Small intestine (tissue), 7 donors: ENCODE data around the gene PHACTR1. TPM values are rescaled to one million over a fixed set of nuclear protein-coding genes. Genes with fewer than 3 reads are reported as not detected.

Experiments used
- DNase-seq, 2 donors: peaks; one replicate each; pipeline versions ENCODE4 v3.0.0 to v3.0.0-alpha.2; 2013
- FAIRE-seq: peaks from 2 replicates; lab custom pipeline; 2012; peaks lifted over from hg19 to GRCh38; lab: Jason Lieb, UNC
- H3K27ac ChIP-seq, 3 donors: one replicate each; pipeline ENCODE4 v1.5.1; 2013; ENCODE audit warnings: low read length in 2 of 3, mild to moderate bottlenecking in 2 of 3, control low read depth in 1 of 3, inconsistent platforms in 1 of 3, low read depth in 1 of 3, moderate library complexity in 1 of 3
- H3K27me3 ChIP-seq, 3 donors: one replicate each; pipeline ENCODE4 v1.6.1; 2013; ENCODE audit warnings: low read length in 3 of 3, inconsistent platforms in 1 of 3; ENCODE audit not compliant: control insufficient read depth in 3 of 3, insufficient read depth in 3 of 3
- H3K36me3 ChIP-seq, 3 donors: one replicate each; pipeline ENCODE4 v1.6.1; 2013; ENCODE audit warnings: low read length in 3 of 3, inconsistent platforms in 1 of 3, low read depth in 1 of 3, mild to moderate bottlenecking in 1 of 3, moderate library complexity in 1 of 3; ENCODE audit not compliant: control insufficient read depth in 3 of 3, insufficient read depth in 2 of 3
- H3K4me1 ChIP-seq, 3 donors: one replicate each; pipeline ENCODE4 v1.6.1; 2013; ENCODE audit warnings: low read length in 2 of 3, inconsistent platforms in 1 of 3, low read depth in 1 of 3, mild to moderate bottlenecking in 1 of 3, moderate library complexity in 1 of 3; ENCODE audit not compliant: control insufficient read depth in 3 of 3, insufficient read depth in 2 of 3
- H3K4me3 ChIP-seq, 3 donors: one replicate each; pipeline ENCODE4 v1.5.1; 2013; ENCODE audit warnings: low read length in 3 of 3, control low read depth in 1 of 3, inconsistent platforms in 1 of 3, low read depth in 1 of 3, mild to moderate bottlenecking in 1 of 3, moderate library complexity in 1 of 3
- H3K9me3 ChIP-seq, 2 donors: one replicate each; pipeline ENCODE4 v1.6.1; 2013; ENCODE audit warnings: low read depth in 1 of 2, low read length in 1 of 2; ENCODE audit not compliant: control insufficient read depth in 2 of 2, insufficient read depth in 1 of 2
- WGBS, 3 donors: extraction: QIAGEN DNeasy Blood & Tissue Kit; methylation state at CpG; one replicate each; pipeline ENCODE4 v1.1.7; 2013; 5-methylcytosine and 5-hydroxymethylcytosine counted together
- polyA plus RNA-seq, 4 donors: library from polyadenylated mRNA; stranded (reverse) in 3 of 4; unstranded in 1 of 4; fragments of 200-250 nt in 3 of 4; fragments of 120-200 nt in 1 of 4; gene quantifications; one replicate each; pipeline versions ENCODE4 v1.2.1 to v1.2.3, GENCODE V29; 2013
- donor health status: healthy with polysubstance abuse.
- donor health status: control.
- donor health status: control.
- donor health status: Bipolar disorder and iron deficiency.
- donor health status: healthy.

Gene PHACTR1
- polyA plus RNA-seq, 4 donors, result 0.67 to 3.8 (median 1.8) TPM

GRCh38 chr6:12709556-12710232 is 6.9 kb upstream of the PHACTR1 start:
- no peak for DNase-seq
- no peak overlapping the region for H3K4me3 ChIP-seq
- peaks cover 0 to 5% (median 0%) of the 10 kb centered on the region in 3 donors for H3K27me3 ChIP-seq
- no peak overlapping the region for H3K27ac ChIP-seq
- WGBS, 3 donors, result 50 to 57% (median 54%) methylated on average over 3 of the region's 3 CpGs
- FAIRE-seq, result no peak
- no peaks in the 10 kb centered on the region for H3K9me3 ChIP-seq
- H3K36me3 ChIP-seq, result no peaks in the 10 kb centered on the region
- no peaks in the 10 kb centered on the region for H3K4me1 ChIP-seq

- Histone ChIP-seq H3K9me3 (no peaks in the 10 kb centered on the region), H3K27ac (no peak overlapping the region), H3K36me3 (no peaks in the 10 kb centered on the region), H3K27me3 (peaks cover 0 to 5% (median 0%) of the 10 kb centered on the region in 3 donors), H3K4me1 (no peaks in the 10 kb centered on the region), H3K4me3 (no peak overlapping the region)
- WGBS, 3 donors, result 67 to 84% (median 73%) methylated on average over 4 of the region's 4 CpGs
- FAIRE-seq, result no peak
- no peak for DNase-seq
These were observed 5.6 kb upstream of the PHACTR1 start for GRCh38 chr6:12710921-12711320.

- Histone ChIP-seq H3K27ac (no peak overlapping the region), H3K36me3 (no peaks in the 10 kb centered on the region), H3K9me3 (no peaks in the 10 kb centered on the region), H3K4me3 (no peak overlapping the region), H3K4me1 (no peaks in the 10 kb centered on the region), H3K27me3 (peaks cover 0 to 17% (median 2%) of the 10 kb centered on the region in 3 donors)
- DNase-seq (no peak), FAIRE-seq (no peak)
These were observed 2.5 kb upstream of the PHACTR1 start for GRCh38 chr6:12714022-12714421.

GRCh38 chr6:12715437-12715836 is 1.1 kb upstream of the PHACTR1 start:
- Histone ChIP-seq H3K27ac (no peak overlapping the region), H3K27me3 (peaks cover 0 to 18% (median 7%) of the 10 kb centered on the region in 3 donors), H3K36me3 (no peaks in the 10 kb centered on the region), H3K4me1 (no peaks in the 10 kb centered on the region), H3K4me3 (no peak overlapping the region), H3K9me3 (no peaks in the 10 kb centered on the region)
- FAIRE-seq (no peak), DNase-seq (no peak)
- WGBS, 3 donors, result 78 to 85% (median 82%) methylated on average over 2 of the region's 2 CpGs

DNA sequence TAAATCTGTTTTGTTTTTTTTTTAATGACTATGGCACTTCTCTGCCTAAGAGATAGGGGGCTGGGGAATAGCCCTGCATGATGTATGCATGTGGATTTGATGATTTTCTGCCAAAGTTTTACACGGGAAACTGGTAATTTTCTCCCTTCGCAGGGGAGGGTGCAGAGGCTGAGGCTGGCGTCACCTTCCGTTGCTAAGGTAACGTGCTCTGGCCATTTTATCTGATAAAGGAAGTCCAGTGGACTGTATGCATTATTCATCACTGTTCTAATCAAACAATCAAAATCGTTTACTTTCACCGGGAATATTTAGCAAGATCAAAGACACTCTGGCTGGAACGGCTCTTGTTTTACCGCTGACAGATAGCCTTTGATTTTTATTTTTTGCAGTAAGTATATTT is 789 bp downstream of the PHACTR1 start:
- Histone ChIP-seq H3K27ac (no peak overlapping the region), H3K4me3 (no peak overlapping the region), H3K36me3 (no peaks in the 10 kb centered on the region), H3K27me3 (peaks cover 0 to 16% (median 7%) of the 10 kb centered on the region in 3 donors), H3K9me3 (no peaks in the 10 kb centered on the region), H3K4me1 (no peaks in the 10 kb centered on the region)
- WGBS, 3 donors, result 35 to 42% (median 41%) methylated on average over 9 of the region's 9 CpGs
- FAIRE-seq, result no peak
- no peak for DNase-seq

- H3K27me3 ChIP-seq, result peaks cover 0 to 19% (median 7%) of the 10 kb centered on the region in 3 donors
These were observed 1.4 kb downstream of the PHACTR1 start for GRCh38 chr6:12718015-12718414.

DNA sequence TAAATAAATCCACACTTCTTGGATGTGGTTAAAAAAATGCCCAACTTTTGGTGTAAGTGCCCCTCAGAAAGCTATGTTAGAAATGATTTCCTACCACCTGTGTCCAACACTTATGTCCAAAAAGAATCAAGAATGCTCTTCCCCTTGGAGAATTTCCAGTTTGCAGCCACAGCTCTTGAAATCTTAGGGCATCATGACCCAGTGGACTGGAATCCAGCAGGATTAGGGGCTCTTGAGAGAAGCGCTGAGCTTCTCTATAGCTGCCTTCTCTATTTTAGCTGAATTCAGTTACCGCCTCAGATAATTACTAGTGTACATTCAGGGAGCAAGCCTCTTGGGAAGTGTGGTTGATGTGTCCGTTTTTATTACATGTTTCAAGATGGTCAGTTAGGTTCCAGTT is 2.5 kb downstream of the PHACTR1 start:
- Histone ChIP-seq H3K36me3 (no peaks in the 10 kb centered on the region), H3K9me3 (no peaks in the 10 kb centered on the region), H3K27me3 (peaks cover 0 to 19% (median 7%) of the 10 kb centered on the region in 3 donors), H3K4me3 (no peak overlapping the region), H3K4me1 (no peaks in the 10 kb centered on the region), H3K27ac (no peak overlapping the region)
- 75 to 91% (median 75%) methylated on average over 3 of the region's 3 CpGs for WGBS, 3 donors
- no peak for DNase-seq
- no peak for FAIRE-seq

More at GRCh38 chr6:12718015-12718414, 1.4 kb downstream of the PHACTR1 start:
- H3K36me3 ChIP-seq, result no peaks in the 10 kb centered on the region
- FAIRE-seq, result no peak
- no peaks in the 10 kb centered on the region for H3K4me1 ChIP-seq
- H3K9me3 ChIP-seq, result no peaks in the 10 kb centered on the region
- no peak overlapping the region for H3K4me3 ChIP-seq
- H3K27ac ChIP-seq, result no peak overlapping the region
- 31 to 46% (median 37%) methylated on average over 9 of the region's 9 CpGs for WGBS, 3 donors
- DNase-seq, result no peak

DNA sequence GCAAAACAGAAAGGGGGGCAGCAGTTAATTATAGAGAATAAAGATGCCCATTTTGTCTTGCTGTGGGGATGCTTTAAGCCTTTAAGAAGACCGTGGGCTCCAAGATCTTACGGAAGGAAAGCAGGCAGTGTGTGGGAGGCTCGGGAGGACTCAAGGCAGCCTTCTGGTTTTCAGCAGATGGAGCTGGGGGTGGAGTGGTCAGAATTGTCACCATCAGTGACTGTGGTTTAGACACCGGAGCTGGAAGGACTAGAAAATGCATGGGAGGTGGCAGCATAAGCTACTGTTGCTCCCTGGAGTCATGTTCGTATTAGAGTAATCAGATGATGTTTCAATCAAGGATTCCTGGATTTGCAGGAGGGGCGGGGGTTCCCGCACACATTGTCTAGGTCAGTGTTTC is 3.7 kb downstream of the PHACTR1 start:
- no peaks in the 10 kb centered on the region for H3K4me1 ChIP-seq
- DNase-seq (no peak), FAIRE-seq (no peak)
- H3K36me3 ChIP-seq, result no peaks in the 10 kb centered on the region
- H3K27me3 ChIP-seq, result peaks cover 0 to 19% (median 7%) of the 10 kb centered on the region in 3 donors
- H3K27ac ChIP-seq, result no peak overlapping the region
- WGBS, 3 donors, result 78 to 85% (median 80%) methylated on average over 7 of the region's 7 CpGs
- H3K4me3 ChIP-seq, result no peak overlapping the region
- no peaks in the 10 kb centered on the region for H3K9me3 ChIP-seq

GRCh38 chr6:12725263-12725662 is 8.7 kb downstream of the PHACTR1 start:
- Histone ChIP-seq H3K4me1 (no peaks in the 10 kb centered on the region), H3K27ac (no peak overlapping the region), H3K4me3 (no peak overlapping the region), H3K9me3 (no peaks in the 10 kb centered on the region), H3K36me3 (no peaks in the 10 kb centered on the region), H3K27me3 (peaks cover 0 to 5% (median under 1%) of the 10 kb centered on the region in 3 donors)
- WGBS, 3 donors, result 58 to 75% (median 60%) methylated on average over 2 of the region's 2 CpGs
- FAIRE-seq, result no peak
- no peak for DNase-seq
